ENCODE data around the gene DISP2.
A peak's percentile ranks its signal among the peaks of the same experiment; 100 is the strongest.

DISP2 gene

GRCh38 chr15:40392986-40393948, 35.2 kb downstream of the DISP2 start:
- no peak for DNase-seq

- DNase-seq, result no peak
Measured at GRCh38 chr15:40397688-40398412, 39.8 kb downstream of the DISP2 start.

- peak; percentile 46 for DNase-seq
Measured at GRCh38 chr15:40398413-40398873, 40.4 kb downstream of the DISP2 start.

GRCh38 chr15:40399370-40399769, 41.4 kb downstream of the DISP2 start:
- DNase-seq, result no peak

DNA sequence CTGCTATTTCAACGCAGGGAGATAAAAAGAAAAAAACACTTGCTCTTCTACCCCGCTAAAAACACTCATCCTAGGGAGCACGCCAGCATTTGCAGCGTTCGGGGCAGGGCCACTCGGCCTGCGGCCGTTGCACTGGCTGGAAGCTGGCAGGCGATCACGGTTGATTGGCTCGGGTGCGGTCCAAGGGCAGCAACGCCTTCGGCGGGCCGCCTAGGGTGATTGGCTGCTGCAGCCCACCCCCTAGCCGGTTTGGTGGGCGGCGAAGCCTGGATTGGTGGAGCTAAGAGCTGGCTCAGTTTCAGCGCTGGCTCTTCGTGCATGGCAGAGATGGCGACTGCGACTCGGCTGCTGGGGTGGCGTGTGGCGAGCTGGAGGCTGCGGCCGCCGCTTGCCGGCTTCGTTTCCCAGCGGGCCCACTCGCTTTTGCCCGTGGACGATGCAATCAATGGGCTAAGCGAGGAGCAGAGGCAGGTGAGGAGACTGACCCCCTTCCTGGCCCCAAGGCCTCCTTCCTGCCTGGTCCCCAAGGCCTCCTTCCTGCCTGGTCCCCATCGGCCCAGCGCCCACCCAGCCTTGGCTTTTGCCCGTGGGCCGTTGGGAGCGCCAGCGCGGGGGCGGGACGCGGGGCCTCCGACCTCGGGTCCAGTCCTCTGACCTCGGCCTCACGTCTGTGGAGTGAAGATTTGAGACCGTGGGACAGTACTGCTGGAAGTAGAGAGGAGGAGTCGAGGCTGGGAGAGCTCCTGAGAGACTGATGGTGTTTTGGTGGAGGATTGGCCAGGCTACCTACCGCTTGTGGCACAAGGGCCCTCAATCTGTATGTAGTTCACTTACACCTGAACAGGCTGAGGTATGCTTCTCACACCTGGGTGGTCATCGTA, 47.7 kb downstream of the DISP2 start, which contains the start of gene IVD:
Gene IVD (plus strand): TSS at position 295 of the 881 bp plus-strand sequence. CDS start 33 bp downstream, at position 328.
- peak; percentile 94 for DNase-seq

GRCh38 chr15:40407330-40407990, 49.4 kb downstream of the DISP2 start:
- DNase-seq, result no peak

- DNase-seq, result no peak
Measured at GRCh38 chr15:40409366-40409765, 51.3 kb downstream of the DISP2 start.

GRCh38 chr15:40410476-40410875, 52.5 kb downstream of the DISP2 start:
- no peak for DNase-seq

DNA sequence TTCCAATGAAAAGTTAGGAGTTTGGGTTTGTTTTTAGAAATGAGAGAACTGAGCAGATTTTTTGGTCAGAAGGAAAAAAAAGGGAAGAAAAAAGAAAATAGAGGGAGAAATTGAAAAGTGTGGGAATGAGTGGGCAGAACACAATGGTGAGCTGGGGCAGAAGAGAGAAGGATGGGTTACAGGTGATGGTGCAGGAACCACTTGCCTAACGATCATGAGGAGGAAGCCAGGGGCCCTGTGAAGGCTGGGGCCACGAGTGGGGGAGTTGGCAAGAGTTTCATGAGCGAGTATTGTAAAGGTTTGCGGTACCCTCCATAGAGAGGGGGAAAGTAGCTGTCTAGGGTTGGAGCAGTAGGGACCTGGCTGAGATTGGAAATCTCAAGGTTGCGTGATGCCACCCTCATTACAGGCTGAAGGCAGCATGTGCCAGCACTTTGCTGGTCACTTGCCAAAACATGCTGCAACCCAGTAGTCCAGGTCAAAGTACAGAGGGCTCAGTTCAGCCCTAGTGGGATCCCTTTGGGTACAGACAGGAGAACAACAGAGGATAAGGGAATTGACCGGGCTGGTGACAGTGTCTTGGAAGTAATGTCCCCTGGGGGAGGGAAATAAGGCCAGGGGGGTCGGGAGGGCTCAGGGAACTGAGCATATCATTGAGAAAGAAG, 54.2 kb downstream of the DISP2 start:
- DNase-seq, result no peak

- DNase-seq, result no peak
Measured at GRCh38 chr15:40413036-40413435, 55.0 kb downstream of the DISP2 start.

- no peak for DNase-seq
Measured at GRCh38 chr15:40414816-40415215, 56.8 kb downstream of the DISP2 start.

DNA sequence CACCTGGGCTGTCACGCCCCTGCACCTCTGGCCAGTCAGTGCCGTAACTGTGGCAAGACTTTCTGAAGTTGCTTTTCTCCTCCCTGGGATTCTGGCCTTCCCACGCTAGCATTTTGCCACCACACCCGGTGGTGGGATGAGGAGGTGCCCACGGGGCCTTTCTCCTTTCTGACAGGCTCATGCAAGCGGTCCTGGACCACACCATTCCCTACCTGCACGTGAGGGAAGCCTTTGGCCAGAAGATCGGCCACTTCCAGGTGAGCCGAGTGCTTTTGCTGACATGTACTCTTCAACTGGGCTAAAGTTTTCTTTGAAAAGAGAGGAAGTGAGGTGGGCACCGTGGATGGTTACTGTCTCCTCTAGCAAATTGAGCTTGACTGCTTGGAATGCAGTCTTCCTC, 57.2 kb downstream of the DISP2 start:
- DNase-seq, result no peak

DNA sequence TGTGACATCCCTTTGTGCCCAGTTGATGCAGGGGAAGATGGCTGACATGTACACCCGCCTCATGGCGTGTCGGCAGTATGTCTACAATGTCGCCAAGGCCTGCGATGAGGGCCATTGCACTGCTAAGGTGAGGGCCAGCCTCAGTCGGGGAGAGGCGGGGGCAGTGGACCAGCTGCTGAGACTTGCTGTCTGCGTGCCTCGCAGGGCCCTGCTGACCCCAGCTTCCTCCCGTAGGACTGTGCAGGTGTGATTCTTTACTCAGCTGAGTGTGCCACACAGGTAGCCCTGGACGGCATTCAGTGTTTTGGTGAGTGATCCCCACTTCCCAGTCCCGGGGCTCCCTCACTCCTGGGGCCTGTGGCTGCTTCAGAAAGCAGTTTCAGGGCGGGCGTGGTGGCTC, 58.0 kb downstream of the DISP2 start:
- no peak for DNase-seq

GRCh38 chr15:40418126-40418525, 60.1 kb downstream of the DISP2 start:
- no peak for DNase-seq

GRCh38 chr15:40420071-40420713, 62.2 kb downstream of the DISP2 start:
- no peak for DNase-seq

DNA sequence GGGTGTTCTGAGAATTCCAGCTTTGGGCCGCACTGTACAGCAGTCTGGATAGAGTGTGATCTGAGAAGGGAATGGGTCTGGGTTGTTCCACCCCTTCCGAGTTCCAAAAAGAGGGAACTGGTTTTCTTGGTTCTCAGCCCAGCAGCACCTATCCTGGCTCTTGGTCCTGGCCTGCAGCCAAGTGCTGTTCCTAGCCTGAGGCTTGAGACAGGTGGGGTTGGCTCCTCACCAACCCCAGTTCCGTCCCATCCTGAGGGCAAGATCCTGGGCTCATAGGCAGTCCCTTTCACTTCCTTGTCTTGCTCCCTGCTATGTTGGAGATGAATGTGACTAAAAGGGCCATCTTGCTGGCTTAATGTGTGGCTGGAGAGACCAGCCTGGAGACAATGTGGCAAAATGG, 62.8 kb downstream of the DISP2 start:
- DNase-seq, result no peak

DNA sequence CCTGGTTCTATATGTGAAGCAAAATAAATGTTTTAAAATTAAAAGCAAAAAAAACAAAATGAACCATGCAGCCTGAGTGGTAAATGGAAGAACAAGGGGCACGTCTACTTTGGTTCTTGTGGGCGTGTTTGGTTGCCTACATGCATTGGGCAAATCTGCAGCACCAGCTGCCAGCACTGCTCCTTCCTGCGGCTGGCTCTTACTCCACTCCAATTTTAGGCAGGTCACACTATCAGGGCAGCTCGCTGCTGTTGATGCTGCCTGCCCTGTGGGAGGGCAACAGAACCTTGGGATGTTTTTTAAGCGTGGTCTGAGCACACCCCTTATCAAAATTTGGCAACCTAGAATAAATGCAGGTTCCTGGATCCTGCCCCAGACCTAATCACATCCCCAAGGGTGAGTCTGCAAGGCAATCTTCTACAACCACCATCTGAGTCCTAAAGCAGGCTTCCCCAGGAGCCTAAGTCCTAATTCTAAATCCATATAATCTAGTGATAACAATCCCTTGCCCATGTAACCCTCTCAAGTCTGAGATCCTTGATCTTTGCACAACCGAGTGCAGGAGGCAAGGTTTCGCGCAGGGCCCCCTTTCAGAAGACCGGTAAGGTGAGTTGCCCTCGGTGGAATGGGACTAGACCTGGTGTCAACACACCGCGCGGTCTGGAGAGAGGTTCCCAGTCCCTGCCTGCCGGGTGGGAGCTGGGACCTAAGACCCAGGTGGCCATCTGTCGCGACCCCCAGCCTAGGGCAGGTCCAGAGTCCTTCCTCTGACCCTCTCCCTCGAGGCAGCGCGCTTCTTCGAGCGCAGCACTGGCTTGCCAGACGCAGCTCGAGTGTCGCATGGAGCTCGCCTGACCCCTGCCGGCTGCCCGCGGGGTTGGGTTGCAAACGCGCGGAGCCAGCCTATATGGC, 63.5 kb downstream of the DISP2 start:
- peak; percentile 58 for DNase-seq

DNA sequence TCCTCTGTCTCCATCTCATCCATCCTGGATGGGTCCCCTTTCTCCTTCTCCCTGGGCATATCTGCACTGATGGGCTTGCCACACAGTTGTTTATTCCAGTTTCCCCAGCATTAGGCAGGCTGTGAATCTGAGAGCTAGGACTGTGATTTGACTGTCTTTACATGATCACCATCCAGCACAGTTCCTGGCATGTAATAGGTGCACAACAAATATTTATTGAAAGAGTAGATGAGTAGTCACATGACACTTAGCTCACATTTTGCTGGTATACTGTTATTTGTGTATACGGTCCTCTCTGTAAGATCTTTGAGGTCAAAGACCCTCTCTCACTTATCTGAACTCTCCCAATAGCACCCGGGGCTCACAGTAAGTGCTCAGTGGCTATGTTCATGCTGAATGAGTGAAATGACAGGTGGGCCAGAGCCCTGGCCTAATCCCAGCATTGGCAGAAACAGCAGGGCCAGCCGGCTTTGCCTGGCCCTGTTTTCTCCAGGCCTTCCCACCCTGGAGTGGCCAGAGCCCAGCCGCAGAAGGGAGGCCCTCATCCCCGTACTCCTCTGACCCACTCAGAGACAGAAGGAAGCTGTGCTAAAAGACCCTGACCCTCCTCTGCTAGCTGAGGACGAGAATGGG, 66.6 kb downstream of the DISP2 start:
- no peak for DNase-seq

DNA sequence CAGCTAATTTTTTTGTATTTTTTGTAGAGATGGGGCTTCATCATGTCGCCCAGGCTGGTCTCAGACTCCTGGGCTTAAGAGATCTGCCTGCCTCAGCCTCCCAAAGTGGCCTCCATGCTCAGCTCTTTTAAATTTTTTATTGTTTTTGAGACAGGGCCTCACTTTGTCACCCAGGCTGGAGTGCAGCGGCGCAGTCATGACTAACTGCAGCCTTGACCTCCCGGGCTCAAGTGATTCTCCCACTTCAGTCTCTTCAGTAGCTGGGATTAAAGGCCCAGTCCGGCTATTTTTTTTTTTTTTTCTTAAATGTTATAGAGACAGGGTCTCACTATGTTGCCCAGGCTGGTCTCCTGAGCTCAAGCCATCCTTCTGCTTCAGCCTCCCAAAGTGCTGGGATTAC, 67.7 kb downstream of the DISP2 start:
- DNase-seq, result no peak

All from KG1 (cell line).